ENCODE data around the gene ADAMTS16.

The ADAMTS16 gene

DNA sequence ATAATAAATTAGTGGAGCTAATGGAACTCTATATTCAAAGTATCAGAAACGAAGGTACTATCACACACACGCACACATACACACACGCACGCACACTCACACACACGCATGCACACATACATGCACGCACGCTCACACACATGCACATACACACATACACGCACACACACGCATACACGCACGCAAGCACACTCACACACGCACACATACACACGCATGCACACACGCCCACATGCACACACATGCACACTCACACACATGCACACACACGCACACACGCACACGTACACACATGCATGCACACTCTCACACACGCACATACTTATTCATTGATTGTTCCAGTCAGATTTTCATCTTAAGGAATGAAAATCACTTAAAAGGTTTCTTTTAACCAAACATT, 212.5 kb downstream of the ADAMTS16 start:
- no peak for DNase-seq

GRCh38 chr5:5353681-5354080, 213.6 kb downstream of the ADAMTS16 start:
- no peak for DNase-seq

GRCh38 chr5:5356765-5357164, 216.6 kb downstream of the ADAMTS16 start:
- no peak for DNase-seq

DNA sequence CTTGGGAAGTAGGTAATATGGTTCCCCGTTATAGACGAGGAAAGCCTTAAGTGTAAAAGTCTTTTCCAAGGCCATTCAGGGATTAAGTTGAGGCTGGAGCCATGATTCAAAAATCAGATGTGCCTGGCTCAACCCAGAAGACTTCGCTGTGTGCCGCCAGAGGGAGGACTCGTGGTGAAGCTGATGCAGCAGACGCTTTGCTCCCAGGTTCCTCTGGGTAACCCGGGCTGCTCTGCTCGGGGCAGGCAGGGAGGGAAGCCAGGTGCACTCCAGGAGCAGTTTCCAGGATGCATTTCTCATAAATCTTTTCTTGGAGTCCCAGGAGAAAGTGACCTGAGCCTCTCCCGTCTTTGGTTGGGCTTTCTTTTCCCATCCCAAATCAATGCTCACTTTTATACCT, 219.5 kb downstream of the ADAMTS16 start:
- DNase-seq: no peak

DNA sequence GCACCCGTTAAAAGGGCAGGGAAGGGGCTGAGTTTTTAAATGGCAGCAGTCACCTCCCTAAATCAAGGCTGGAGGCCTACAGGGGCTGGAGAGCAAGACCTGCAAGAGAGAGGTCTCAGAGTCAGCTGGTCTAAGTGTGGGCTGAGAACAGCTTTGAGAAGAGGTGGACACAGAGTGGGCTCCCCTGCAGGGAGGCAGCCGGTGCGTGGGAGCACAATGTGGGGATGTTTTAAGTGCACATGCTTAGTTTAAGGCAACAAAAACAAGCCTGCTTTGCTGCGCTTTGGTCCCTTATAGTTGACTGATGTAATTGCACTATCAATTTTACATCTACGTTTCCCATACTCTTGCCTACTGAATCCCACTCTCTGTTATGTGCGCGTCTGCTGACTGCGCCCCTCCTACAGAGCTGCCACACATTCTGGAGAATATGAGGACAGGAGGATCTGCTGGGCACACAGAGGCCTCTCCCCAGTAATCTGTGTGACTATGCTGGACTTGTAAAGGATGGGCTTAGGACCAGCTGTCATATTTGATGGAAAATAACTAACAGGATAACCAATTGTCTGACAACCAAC, 220.3 kb downstream of the ADAMTS16 start:
- no peak for DNase-seq

DNA sequence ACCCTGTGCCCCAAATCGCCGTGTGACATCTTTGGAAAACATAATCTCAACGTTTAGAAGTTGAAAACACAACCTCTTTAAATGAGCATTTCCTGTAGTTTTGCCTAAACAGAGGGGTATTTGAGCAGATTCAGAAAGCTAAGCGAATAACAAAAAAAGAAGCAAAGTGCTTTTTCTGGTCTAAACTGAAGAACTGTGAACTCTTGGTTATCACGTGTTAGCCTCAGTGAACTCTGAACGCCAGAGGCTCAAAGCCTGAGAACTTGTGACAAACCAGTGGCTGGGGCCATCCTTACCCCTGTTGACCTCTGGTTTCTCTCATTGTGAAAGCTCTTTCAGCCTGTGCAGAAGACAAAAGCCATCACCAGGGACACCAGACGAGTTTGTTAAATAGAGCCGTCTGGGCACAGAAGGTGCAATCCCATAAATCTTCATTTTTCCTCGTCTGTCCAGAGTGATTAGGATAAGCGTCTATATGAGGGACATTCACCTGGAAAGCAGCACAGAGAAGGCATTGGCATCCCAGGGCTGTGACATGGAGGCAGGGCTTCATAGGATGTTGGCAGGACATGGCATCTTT, 220.9 kb downstream of the ADAMTS16 start:
- no peak for DNase-seq

DNA sequence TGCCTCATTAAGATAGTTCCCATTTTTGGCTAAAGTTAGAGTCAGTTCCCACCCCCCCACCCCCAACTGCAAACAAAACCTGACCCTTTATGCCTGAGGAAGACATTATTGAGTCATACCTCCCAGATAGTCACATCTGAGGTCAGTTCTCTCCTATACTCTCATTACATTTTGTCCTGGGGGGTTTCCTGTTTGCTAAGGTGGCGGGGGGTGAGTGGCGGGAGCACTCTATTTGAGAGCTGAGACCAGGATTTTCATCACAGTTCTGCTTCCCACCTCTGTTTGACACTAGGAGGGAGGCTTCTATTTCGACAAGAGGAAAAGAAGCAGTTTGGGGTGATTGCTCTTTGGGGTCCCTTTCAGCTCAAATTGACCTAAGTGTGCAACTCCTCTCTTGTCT, 222.9 kb downstream of the ADAMTS16 start:
- DNase-seq: no peak

GRCh38 chr5:5364932-5365331, 224.8 kb downstream of the ADAMTS16 start:
- DNase-seq: no peak

DNA sequence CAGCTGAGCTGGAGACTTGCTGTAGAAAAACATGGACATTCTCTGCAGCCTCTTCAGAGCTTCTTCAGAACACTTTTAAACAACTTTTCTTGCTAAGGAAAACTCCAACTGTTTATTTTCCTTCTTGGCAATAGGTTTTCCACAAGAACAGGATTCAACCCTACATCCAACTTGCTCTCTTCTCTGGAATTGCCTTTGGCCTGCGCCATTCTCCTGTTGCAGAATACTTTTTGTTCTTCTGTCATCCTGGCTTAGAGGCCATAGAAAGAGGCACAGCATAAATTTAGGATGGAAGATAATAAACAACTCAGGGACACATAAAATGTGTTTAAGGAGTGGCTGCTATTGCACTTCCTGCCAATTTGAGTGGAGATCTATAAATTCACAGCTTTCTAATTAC, 227.6 kb downstream of the ADAMTS16 start:
- DNase-seq: no peak

DNA sequence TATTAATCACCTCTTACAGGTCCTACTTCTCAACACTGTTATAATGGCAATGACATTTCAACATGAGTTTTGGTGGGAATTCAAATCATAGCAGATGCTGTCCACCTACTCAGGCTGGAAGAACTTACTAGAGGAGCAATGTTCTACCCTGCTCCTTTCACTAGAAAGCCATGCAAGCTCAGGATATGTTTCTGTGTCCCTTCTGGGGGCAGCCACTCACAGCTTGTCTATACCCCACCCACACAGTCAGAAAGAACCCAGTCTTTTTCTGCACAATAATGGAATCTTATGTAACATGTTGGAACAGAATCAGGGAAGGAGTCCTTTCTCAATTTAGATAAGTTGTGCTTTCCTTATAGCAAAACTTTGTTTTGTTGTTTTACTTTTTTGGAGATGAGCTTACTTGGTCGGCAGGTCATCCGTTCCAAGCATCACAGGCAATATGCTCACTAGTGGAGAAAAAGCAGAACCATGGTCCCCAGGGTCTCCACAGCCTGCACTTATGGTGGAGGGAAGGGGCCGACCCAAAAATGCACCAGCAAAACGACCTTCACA, 229.0 kb downstream of the ADAMTS16 start:
- no peak for DNase-seq

All from activated CD4-positive, alpha-beta T cell treated with anti-CD3 and anti-CD28 coated beads, Interleukin-10, Interleukin-2, amounts not matched to agents 100 ng/mL and 50 ng/mL, durations not matched to agents 16 hours and 8 hours (primary cell).